ENCODE measurements around the gene HOXA7. TPM values are rescaled to one million over a fixed set of nuclear protein-coding genes. Genes with fewer than 3 reads are reported as not detected.

The HOXA7 gene
- total RNA-seq (not detected), polyA plus RNA-seq (not detected)

- peaks cover 14 to 68% (median 35%) of the 10 kb centered on the region in 4 donors for H3K4me1 Mint-ChIP-seq
- ATAC-seq (ENCODE audit: low read depth in 2 of 2), result no peak
- H3K9me3 ChIP-seq (ENCODE audit: control insufficient read depth in 2 of 2, low read length in 2 of 2), result no peaks in the 10 kb centered on the region
Measured at GRCh38 chr7:27156508-27156898, at the start of gene HOXA7. HOXA7 (minus strand) TSS chr7:27156675; CDS start chr7:27156545, 130 bp downstream.

GRCh38 chr7:27205325-27206280, 49.1 kb upstream of the HOXA7 start:
- Histone ChIP-seq H3K27ac (ENCODE audit: insufficient read depth, low read length, poor library complexity, severe bottlenecking) (no peak overlapping the region), H3K36me3 (ENCODE audit: control insufficient read depth, insufficient read depth, low read length) (no peaks in the 10 kb centered on the region), H3K4me1 (ENCODE audit: control insufficient read depth, insufficient read depth, low read length, poor library complexity, severe bottlenecking) (peaks cover 29% of the 10 kb centered on the region), H3K27me3 (ENCODE audit: control insufficient read depth, insufficient read depth, low read length) (peaks cover 62% of the 10 kb centered on the region), H3K4me3 (ENCODE audit: low read depth, low read length) (no peak overlapping the region), H3K9me3 (ENCODE audit: control insufficient read depth in 2 of 2, low read length in 2 of 2) (no peaks in the 10 kb centered on the region)
- no peak for ATAC-seq (ENCODE audit: low read depth in 2 of 2)
- DNase-seq, result no peak
- Mint-ChIP-seq H3K9me3 (peaks cover 0 to 20% (median 0%) of the 10 kb centered on the region in 7 donors), H3K36me3 (peaks cover 3% of the 10 kb centered on the region), H3K27ac (no peak overlapping the region), H3K27me3 (peaks cover 100% of the 10 kb centered on the region), H3K4me1 (peaks cover 5 to 42% (median 21%) of the 10 kb centered on the region in 4 donors), H3K4me3 (peak overlapping the region in 1 of 4 donors; percentile 56)

More at GRCh38 chr7:27156508-27156898, at the start of gene HOXA7:
- DNase-seq, result no peak
- Mint-ChIP-seq H3K9me3 (peaks cover 0 to 8% (median 0%) of the 10 kb centered on the region in 7 donors), H3K27ac (peak within 1 kb of the TSS in 2 of 3 donors; percentile 65 to 76), H3K36me3 (peaks cover 3% of the 10 kb centered on the region), H3K27me3 (peaks cover 97% of the 10 kb centered on the region), H3K4me3 (peak within 1 kb of the TSS; percentile 78 to 85 (median 80))
- Histone ChIP-seq H3K27me3 (ENCODE audit: control insufficient read depth, insufficient read depth, low read length) (peaks cover 57% of the 10 kb centered on the region), H3K27ac (ENCODE audit: insufficient read depth, low read length, poor library complexity, severe bottlenecking) (no peak within 1 kb of the TSS), H3K4me3 (ENCODE audit: low read depth, low read length) (peak within 1 kb of the TSS; percentile 13), H3K36me3 (ENCODE audit: control insufficient read depth, insufficient read depth, low read length) (no peaks in the 10 kb centered on the region), H3K4me1 (ENCODE audit: control insufficient read depth, insufficient read depth, low read length, poor library complexity, severe bottlenecking) (peaks cover 59% of the 10 kb centered on the region)

GRCh38 chr7:27204851-27205322, 48.4 kb upstream of the HOXA7 start:
- ATAC-seq (ENCODE audit: low read depth in 2 of 2) (no peak), DNase-seq (no peak)
- no peak overlapping the region for H3K4me3 ChIP-seq (ENCODE audit: low read depth, low read length)
- H3K4me1 ChIP-seq (ENCODE audit: control insufficient read depth, insufficient read depth, low read length, poor library complexity, severe bottlenecking), result peaks cover 31% of the 10 kb centered on the region
- peaks cover 63% of the 10 kb centered on the region for H3K27me3 ChIP-seq (ENCODE audit: control insufficient read depth, insufficient read depth, low read length)
- Mint-ChIP-seq H3K9me3 (peaks cover 0 to 20% (median 0%) of the 10 kb centered on the region in 7 donors), H3K27ac (peak overlapping the region in 1 of 3 donors; percentile 25), H3K36me3 (peaks cover 3% of the 10 kb centered on the region), H3K27me3 (peaks cover 96% of the 10 kb centered on the region), H3K4me1 (peaks cover 5 to 39% (median 21%) of the 10 kb centered on the region in 4 donors), H3K4me3 (peak overlapping the region in 1 of 4 donors; percentile 19)
- H3K36me3 ChIP-seq (ENCODE audit: control insufficient read depth, insufficient read depth, low read length), result no peaks in the 10 kb centered on the region
- no peaks in the 10 kb centered on the region for H3K9me3 ChIP-seq (ENCODE audit: control insufficient read depth in 2 of 2, low read length in 2 of 2)
- H3K27ac ChIP-seq (ENCODE audit: insufficient read depth, low read length, poor library complexity, severe bottlenecking), result no peak overlapping the region

GRCh38 chr7:27203964-27204594, 47.6 kb upstream of the HOXA7 start:
- H3K4me1 Mint-ChIP-seq, result peaks cover 5 to 41% (median 21%) of the 10 kb centered on the region in 4 donors
- H3K27ac Mint-ChIP-seq, result no peak overlapping the region
- Histone ChIP-seq H3K4me3 (ENCODE audit: low read depth, low read length) (no peak overlapping the region), H3K27me3 (ENCODE audit: control insufficient read depth, insufficient read depth, low read length) (peaks cover 63% of the 10 kb centered on the region), H3K36me3 (ENCODE audit: control insufficient read depth, insufficient read depth, low read length) (no peaks in the 10 kb centered on the region), H3K9me3 (ENCODE audit: control insufficient read depth in 2 of 2, low read length in 2 of 2) (no peaks in the 10 kb centered on the region), H3K4me1 (ENCODE audit: control insufficient read depth, insufficient read depth, low read length, poor library complexity, severe bottlenecking) (peaks cover 37% of the 10 kb centered on the region), H3K27ac (ENCODE audit: insufficient read depth, low read length, poor library complexity, severe bottlenecking) (no peak overlapping the region)
- H3K27me3 Mint-ChIP-seq, result peaks cover 91% of the 10 kb centered on the region
- peaks cover 0 to 20% (median 0%) of the 10 kb centered on the region in 7 donors for H3K9me3 Mint-ChIP-seq
- H3K4me3 Mint-ChIP-seq, result no peak overlapping the region
- ATAC-seq (ENCODE audit: low read depth in 2 of 2) (no peak), DNase-seq (no peak)
- peaks cover 3% of the 10 kb centered on the region for H3K36me3 Mint-ChIP-seq

- Histone ChIP-seq H3K4me3 (ENCODE audit: low read depth, low read length) (no peak overlapping the region), H3K27ac (ENCODE audit: insufficient read depth, low read length, poor library complexity, severe bottlenecking) (no peak overlapping the region), H3K4me1 (ENCODE audit: control insufficient read depth, insufficient read depth, low read length, poor library complexity, severe bottlenecking) (peaks cover 39% of the 10 kb centered on the region), H3K27me3 (ENCODE audit: control insufficient read depth, insufficient read depth, low read length) (peaks cover 60% of the 10 kb centered on the region), H3K9me3 (ENCODE audit: control insufficient read depth in 2 of 2, low read length in 2 of 2) (no peaks in the 10 kb centered on the region), H3K36me3 (ENCODE audit: control insufficient read depth, insufficient read depth, low read length) (no peaks in the 10 kb centered on the region)
- peaks cover 5 to 47% (median 21%) of the 10 kb centered on the region in 4 donors for H3K4me1 Mint-ChIP-seq
- ATAC-seq (ENCODE audit: low read depth in 2 of 2), result no peak
- peaks cover 3% of the 10 kb centered on the region for H3K36me3 Mint-ChIP-seq
- H3K9me3 Mint-ChIP-seq, result peaks cover 0 to 20% (median 0%) of the 10 kb centered on the region in 7 donors
- no peak for DNase-seq
- H3K4me3 Mint-ChIP-seq, result peak overlapping the region in 1 of 4 donors; percentile 64
- H3K27ac Mint-ChIP-seq, result no peak overlapping the region
- H3K27me3 Mint-ChIP-seq, result peaks cover 91% of the 10 kb centered on the region
Measured at GRCh38 chr7:27203365-27203953, 47.0 kb upstream of the HOXA7 start.

GRCh38 chr7:27202862-27203134, 46.3 kb upstream of the HOXA7 start:
- Histone ChIP-seq H3K27me3 (ENCODE audit: control insufficient read depth, insufficient read depth, low read length) (peaks cover 60% of the 10 kb centered on the region), H3K9me3 (ENCODE audit: control insufficient read depth in 2 of 2, low read length in 2 of 2) (peaks cover 0 to 2% of the 10 kb centered on the region in 2 experiments), H3K4me1 (ENCODE audit: control insufficient read depth, insufficient read depth, low read length, poor library complexity, severe bottlenecking) (peaks cover 39% of the 10 kb centered on the region), H3K4me3 (ENCODE audit: low read depth, low read length) (no peak overlapping the region), H3K36me3 (ENCODE audit: control insufficient read depth, insufficient read depth, low read length) (no peaks in the 10 kb centered on the region), H3K27ac (ENCODE audit: insufficient read depth, low read length, poor library complexity, severe bottlenecking) (no peak overlapping the region)
- peaks cover 5 to 53% (median 24%) of the 10 kb centered on the region in 4 donors for H3K4me1 Mint-ChIP-seq
- peak overlapping the region in 1 of 4 donors; percentile 64 for H3K4me3 Mint-ChIP-seq
- peaks cover 3% of the 10 kb centered on the region for H3K36me3 Mint-ChIP-seq
- peaks cover 91% of the 10 kb centered on the region for H3K27me3 Mint-ChIP-seq
- DNase-seq (no peak), ATAC-seq (ENCODE audit: low read depth in 2 of 2) (no peak)
- H3K27ac Mint-ChIP-seq, result no peak overlapping the region
- H3K9me3 Mint-ChIP-seq, result peaks cover 0 to 22% (median 0%) of the 10 kb centered on the region in 7 donors

GRCh38 chr7:27202018-27202861, 45.8 kb upstream of the HOXA7 start:
- DNase-seq, result no peak
- no peak overlapping the region for H3K27ac Mint-ChIP-seq
- no peak overlapping the region for H3K27ac ChIP-seq (ENCODE audit: insufficient read depth, low read length, poor library complexity, severe bottlenecking)
- H3K9me3 ChIP-seq (ENCODE audit: control insufficient read depth in 2 of 2, low read length in 2 of 2), result peaks cover 0 to 6% of the 10 kb centered on the region in 2 experiments
- peaks cover 91% of the 10 kb centered on the region for H3K27me3 Mint-ChIP-seq
- H3K36me3 ChIP-seq (ENCODE audit: control insufficient read depth, insufficient read depth, low read length), result no peaks in the 10 kb centered on the region
- peaks cover 0 to 22% (median 0%) of the 10 kb centered on the region in 7 donors for H3K9me3 Mint-ChIP-seq
- peaks cover 5 to 58% (median 25%) of the 10 kb centered on the region in 4 donors for H3K4me1 Mint-ChIP-seq
- no peak for ATAC-seq (ENCODE audit: low read depth in 2 of 2)
- peaks cover 39% of the 10 kb centered on the region for H3K4me1 ChIP-seq (ENCODE audit: control insufficient read depth, insufficient read depth, low read length, poor library complexity, severe bottlenecking)
- H3K36me3 Mint-ChIP-seq, result peaks cover 3% of the 10 kb centered on the region
- H3K4me3 Mint-ChIP-seq, result peak overlapping the region in 3 of 4 donors; percentile 4 to 87 (median 5)
- H3K4me3 ChIP-seq (ENCODE audit: low read depth, low read length), result no peak overlapping the region
- H3K27me3 ChIP-seq (ENCODE audit: control insufficient read depth, insufficient read depth, low read length), result peaks cover 60% of the 10 kb centered on the region

All from CD4-positive, CD25-positive, alpha-beta regulatory T cell (primary cell).